ENCODE data around the gene CITED2. TPM values are rescaled to one million over a fixed set of nuclear protein-coding genes. Genes with fewer than 3 reads are reported as not detected.

Gene CITED2
- total RNA-seq, 1 experiment from 2014 or later, result 46.1 TPM

GRCh38 chr6:139369568-139370282, 4.7 kb downstream of the CITED2 start (continued):
- no peak for TF ChIP-seq MAX (IDR thresholded peaks at IDR 0.05)
- no peak for TF ChIP-seq ZFX (IDR thresholded peaks at IDR 0.05)
- no peak for TF ChIP-seq EZH2 (IDR thresholded peaks at IDR 0.05)
- no peak for TF ChIP-seq SRF (IDR thresholded peaks at IDR 0.05; ENCODE audit: low read depth)
- no peak for TF ChIP-seq POLR2AphosphoS5 (IDR thresholded peaks at IDR 0.05; ENCODE audit: low read depth, low read length)

- peaks cover 7 to 8% of the 10 kb centered on the region in 2 experiments; a peak in 1 of 4 replicates for H3K36me3 ChIP-seq (ENCODE audit: control insufficient read depth in 1 of 2, insufficient read depth in 2 of 2, low read length in 2 of 2)
- ChIA-PET CTCF (interaction anchor here (0.7 to 2.0 kb wide), 21 partner anchors 9 to 1552 kb away, joined by 3 to 10 read pairs (median 4); no protein-coding TSS in a partner anchor), POLR2A (interaction anchor here (0.8 to 1.4 kb wide), 3 partner anchors 500 to 1072 kb away, joined by 3 read pairs; no protein-coding TSS in a partner anchor), RAD21 (ENCODE audit: low non-redundant PET in 1 of 2, low total read pairs in 2 of 2, uncharacterized antibody in 2 of 2, unreplicated experiment in 2 of 2) (interaction anchor here in 1 of 2 experiments (0.7 to 1.5 kb wide), 3 partner anchors 509 to 1552 kb away, joined by 3 read pairs; no protein-coding TSS in a partner anchor)
- intact Hi-C loops (cut with micrococcal nuclease), result loop anchor here (10.0 kb wide), 2 partner anchors 384 to 1364 kb away; partner anchors contain the start of gene REPS1
- TF ChIP-seq ZBTB33 (IDR thresholded peaks at IDR 0.05; ENCODE audit: extremely low read depth, insufficient replicate concordance, low read length) (no peak), JUND (IDR thresholded peaks at IDR 0.05) (no peak), POLR2AphosphoS5 (IDR thresholded peaks at IDR 0.05; ENCODE audit: low read depth, low read length) (no peak), YY1 (IDR thresholded peaks at IDR 0.05; ENCODE audit: extremely low read depth, insufficient replicate concordance, low read depth, low read length) (no peak), SP1 (IDR thresholded peaks at IDR 0.05; ENCODE audit: low read depth) (no peak), CBX3 (IDR thresholded peaks at IDR 0.05; ENCODE audit: low read depth) (no peak), REST (IDR thresholded peaks at IDR 0.05; ENCODE audit: low read depth) (no peak), ZNF274 (IDR thresholded peaks at IDR 0.05; ENCODE audit: low read depth, low read length) (no peak), TCF7L2 (IDR thresholded peaks at IDR 0.05; ENCODE audit: borderline replicate concordance, extremely low read depth, insufficient read depth, insufficient read length) (no peak), EGR1 (IDR thresholded peaks at IDR 0.05; ENCODE audit: low read depth) (no peak), FOSL1 (IDR thresholded peaks at IDR 0.05; ENCODE audit: low read depth) (no peak), EZH2phosphoT487 (IDR thresholded peaks at IDR 0.05; ENCODE audit: borderline replicate concordance) (no peak), ATF3 (IDR thresholded peaks at IDR 0.05) (no peak), EZH2 (IDR thresholded peaks at IDR 0.05) (no peak), SRF (IDR thresholded peaks at IDR 0.05; ENCODE audit: low read depth) (no peak), ZFX (IDR thresholded peaks at IDR 0.05) (no peak)
- no TSS peak for BruUV-seq (replicated peaks)
- no peaks in the 10 kb centered on the region for H3K9me2 ChIP-seq (ENCODE audit: insufficient read depth)
- no peak overlapping the region for H3K4me2 ChIP-seq (ENCODE audit: low read length)
- no peaks in the 10 kb centered on the region for H4K20me1 ChIP-seq (ENCODE audit: insufficient read depth)
- no peak for ATAC-seq
- DNase-seq (ENCODE audit: low read depth, low spot score), result no peak
- H2AFZ ChIP-seq (ENCODE audit: low read depth, low read length, poor library complexity, severe bottlenecking), result no peak overlapping the region
- peaks cover 9 to 15% of the 10 kb centered on the region in 2 experiments; a peak in 3 of 4 replicates for H3K4me1 ChIP-seq (ENCODE audit: control insufficient read depth in 1 of 2, insufficient read depth in 2 of 2, low read length in 2 of 2)
- no peak overlapping the region for H3K27ac ChIP-seq (ENCODE audit: low read depth, low read length)
- no peaks in the 10 kb centered on the region for H3K27me3 ChIP-seq (ENCODE audit: insufficient read depth, low read length)
- no peak overlapping the region for H3K4me3 ChIP-seq (replicated peaks in 1 of 2; ENCODE audit: low read depth in 1 of 2, low read length in 2 of 2)
- no peak overlapping the region for H3K9ac ChIP-seq (ENCODE audit: low read length)
- H3K79me2 ChIP-seq (ENCODE audit: insufficient read depth, low read length), result peaks cover 25% of the 10 kb centered on the region
- no peaks in the 10 kb centered on the region for H3K9me3 ChIP-seq (ENCODE audit: control insufficient read depth in 1 of 2, insufficient read depth in 1 of 2, low read depth in 1 of 2, low read length in 2 of 2)
These were observed 5.4 kb downstream of the CITED2 start for GRCh38 chr6:139369068-139369467.

Measured in HCT116 (cell line).